Liver (tissue), 3 donors: ENCODE results near the gene PHKB.

Experiments used
- JUND ChIP-seq, 2 donors: IDR thresholded peaks; 2 replicates each; pipeline ENCODE4 v1.6.1; 2016; ENCODE audit warnings: antibody characterized with exemption in 2 of 2
- RAD21 ChIP-seq, 2 donors: IDR thresholded peaks; 2 replicates each; pipeline ENCODE4 v1.6.1; 2016; ENCODE audit warnings: antibody characterized with exemption in 2 of 2, mild to moderate bottlenecking in 2 of 2
- RXRA ChIP-seq, 2 donors: IDR thresholded peaks; 2 replicates each; pipeline ENCODE4 v1.6.1; 2017 to 2018; ENCODE audit warnings: antibody characterized with exemption in 2 of 2, mild to moderate bottlenecking in 1 of 2
- SP1 ChIP-seq: IDR thresholded peaks from 2 replicates; pipeline ENCODE4 v1.6.1; 2018; ENCODE audit warnings: antibody characterized with exemption, mild to moderate bottlenecking
- TAF1 ChIP-seq: conservative IDR thresholded peaks from 2 replicates; pipeline ENCODE4 v1.6.1; 2016; ENCODE audit warnings: antibody characterized with exemption, mild to moderate bottlenecking
- YY1 ChIP-seq: IDR thresholded peaks from 2 replicates; pipeline ENCODE4 v1.6.1; 2016; ENCODE audit warnings: antibody characterized with exemption, mild to moderate bottlenecking
- TF ChIP-seq, protein P1 (sequence below): IDR thresholded peaks from 2 replicates; pipeline ENCODE4 v1.6.1; 2016; ENCODE audit warnings: antibody characterized with exemption, mild to moderate bottlenecking
- TF ChIP-seq, protein P2 (sequence below): fragments of 150-350 bp; IDR thresholded peaks from 2 replicates; pipeline ENCODE4 v1.5.1; 2017; ENCODE audit warnings: improper control_type of control experiment, low read depth, low read length; ENCODE audit not compliant: missing input control
- TF ChIP-seq, protein P3 (sequence below): IDR thresholded peaks from 2 replicates; pipeline ENCODE4 v1.6.1; 2016; ENCODE audit warnings: antibody characterized with exemption
- TF ChIP-seq, protein P4 (sequence below): IDR thresholded peaks from 2 replicates; pipeline ENCODE4 v1.6.1; 2016; ENCODE audit warnings: antibody characterized with exemption
- TF ChIP-seq, protein P5 (sequence below): IDR thresholded peaks from 2 replicates; pipeline ENCODE4 v1.6.1; 2016; ENCODE audit warnings: antibody characterized with exemption
- donor health status: healthy.
- donor health status: healthy.

DNA sequence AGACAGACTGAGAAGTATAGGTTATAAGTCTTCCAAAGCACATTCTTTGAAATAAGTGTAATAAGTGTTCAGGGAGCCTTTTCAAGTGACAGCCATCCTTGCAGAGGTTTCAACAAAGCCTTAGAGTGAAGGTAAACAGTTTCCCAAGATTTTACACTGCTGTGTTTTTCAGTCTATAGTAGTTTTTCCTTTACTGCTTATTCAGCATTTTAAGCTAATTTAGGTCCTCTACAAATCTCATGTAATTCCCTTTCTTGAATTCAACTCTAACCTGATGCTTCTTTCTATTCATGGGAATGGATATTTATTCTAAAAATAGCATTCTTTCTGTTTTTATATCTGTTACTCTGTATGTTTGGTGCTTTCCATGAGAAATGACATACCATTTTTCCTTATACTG lies 211.3 kb downstream of the PHKB start:
- TF ChIP-seq, protein P1, sequence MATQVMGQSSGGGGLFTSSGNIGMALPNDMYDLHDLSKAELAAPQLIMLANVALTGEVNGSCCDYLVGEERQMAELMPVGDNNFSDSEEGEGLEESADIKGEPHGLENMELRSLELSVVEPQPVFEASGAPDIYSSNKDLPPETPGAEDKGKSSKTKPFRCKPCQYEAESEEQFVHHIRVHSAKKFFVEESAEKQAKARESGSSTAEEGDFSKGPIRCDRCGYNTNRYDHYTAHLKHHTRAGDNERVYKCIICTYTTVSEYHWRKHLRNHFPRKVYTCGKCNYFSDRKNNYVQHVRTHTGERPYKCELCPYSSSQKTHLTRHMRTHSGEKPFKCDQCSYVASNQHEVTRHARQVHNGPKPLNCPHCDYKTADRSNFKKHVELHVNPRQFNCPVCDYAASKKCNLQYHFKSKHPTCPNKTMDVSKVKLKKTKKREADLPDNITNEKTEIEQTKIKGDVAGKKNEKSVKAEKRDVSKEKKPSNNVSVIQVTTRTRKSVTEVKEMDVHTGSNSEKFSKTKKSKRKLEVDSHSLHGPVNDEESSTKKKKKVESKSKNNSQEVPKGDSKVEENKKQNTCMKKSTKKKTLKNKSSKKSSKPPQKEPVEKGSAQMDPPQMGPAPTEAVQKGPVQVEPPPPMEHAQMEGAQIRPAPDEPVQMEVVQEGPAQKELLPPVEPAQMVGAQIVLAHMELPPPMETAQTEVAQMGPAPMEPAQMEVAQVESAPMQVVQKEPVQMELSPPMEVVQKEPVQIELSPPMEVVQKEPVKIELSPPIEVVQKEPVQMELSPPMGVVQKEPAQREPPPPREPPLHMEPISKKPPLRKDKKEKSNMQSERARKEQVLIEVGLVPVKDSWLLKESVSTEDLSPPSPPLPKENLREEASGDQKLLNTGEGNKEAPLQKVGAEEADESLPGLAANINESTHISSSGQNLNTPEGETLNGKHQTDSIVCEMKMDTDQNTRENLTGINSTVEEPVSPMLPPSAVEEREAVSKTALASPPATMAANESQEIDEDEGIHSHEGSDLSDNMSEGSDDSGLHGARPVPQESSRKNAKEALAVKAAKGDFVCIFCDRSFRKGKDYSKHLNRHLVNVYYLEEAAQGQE, result no peak
- TF ChIP-seq RXRA (IDR thresholded peaks at IDR 0.05) (no peak), RAD21 (IDR thresholded peaks at IDR 0.05) (no peak), TAF1 (no peak), YY1 (no peak), SP1 (no peak), JUND (IDR thresholded peaks at IDR 0.05) (no peak)
- TF ChIP-seq, protein P2, sequence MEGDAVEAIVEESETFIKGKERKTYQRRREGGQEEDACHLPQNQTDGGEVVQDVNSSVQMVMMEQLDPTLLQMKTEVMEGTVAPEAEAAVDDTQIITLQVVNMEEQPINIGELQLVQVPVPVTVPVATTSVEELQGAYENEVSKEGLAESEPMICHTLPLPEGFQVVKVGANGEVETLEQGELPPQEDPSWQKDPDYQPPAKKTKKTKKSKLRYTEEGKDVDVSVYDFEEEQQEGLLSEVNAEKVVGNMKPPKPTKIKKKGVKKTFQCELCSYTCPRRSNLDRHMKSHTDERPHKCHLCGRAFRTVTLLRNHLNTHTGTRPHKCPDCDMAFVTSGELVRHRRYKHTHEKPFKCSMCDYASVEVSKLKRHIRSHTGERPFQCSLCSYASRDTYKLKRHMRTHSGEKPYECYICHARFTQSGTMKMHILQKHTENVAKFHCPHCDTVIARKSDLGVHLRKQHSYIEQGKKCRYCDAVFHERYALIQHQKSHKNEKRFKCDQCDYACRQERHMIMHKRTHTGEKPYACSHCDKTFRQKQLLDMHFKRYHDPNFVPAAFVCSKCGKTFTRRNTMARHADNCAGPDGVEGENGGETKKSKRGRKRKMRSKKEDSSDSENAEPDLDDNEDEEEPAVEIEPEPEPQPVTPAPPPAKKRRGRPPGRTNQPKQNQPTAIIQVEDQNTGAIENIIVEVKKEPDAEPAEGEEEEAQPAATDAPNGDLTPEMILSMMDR, result no peak
- TF ChIP-seq, protein P3, sequence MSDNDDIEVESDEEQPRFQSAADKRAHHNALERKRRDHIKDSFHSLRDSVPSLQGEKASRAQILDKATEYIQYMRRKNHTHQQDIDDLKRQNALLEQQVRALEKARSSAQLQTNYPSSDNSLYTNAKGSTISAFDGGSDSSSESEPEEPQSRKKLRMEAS, result no peak
- TF ChIP-seq, protein P4, sequence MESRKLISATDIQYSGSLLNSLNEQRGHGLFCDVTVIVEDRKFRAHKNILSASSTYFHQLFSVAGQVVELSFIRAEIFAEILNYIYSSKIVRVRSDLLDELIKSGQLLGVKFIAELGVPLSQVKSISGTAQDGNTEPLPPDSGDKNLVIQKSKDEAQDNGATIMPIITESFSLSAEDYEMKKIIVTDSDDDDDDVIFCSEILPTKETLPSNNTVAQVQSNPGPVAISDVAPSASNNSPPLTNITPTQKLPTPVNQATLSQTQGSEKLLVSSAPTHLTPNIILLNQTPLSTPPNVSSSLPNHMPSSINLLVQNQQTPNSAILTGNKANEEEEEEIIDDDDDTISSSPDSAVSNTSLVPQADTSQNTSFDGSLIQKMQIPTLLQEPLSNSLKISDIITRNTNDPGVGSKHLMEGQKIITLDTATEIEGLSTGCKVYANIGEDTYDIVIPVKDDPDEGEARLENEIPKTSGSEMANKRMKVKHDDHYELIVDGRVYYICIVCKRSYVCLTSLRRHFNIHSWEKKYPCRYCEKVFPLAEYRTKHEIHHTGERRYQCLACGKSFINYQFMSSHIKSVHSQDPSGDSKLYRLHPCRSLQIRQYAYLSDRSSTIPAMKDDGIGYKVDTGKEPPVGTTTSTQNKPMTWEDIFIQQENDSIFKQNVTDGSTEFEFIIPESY, result no peak
- TF ChIP-seq, protein P5, sequence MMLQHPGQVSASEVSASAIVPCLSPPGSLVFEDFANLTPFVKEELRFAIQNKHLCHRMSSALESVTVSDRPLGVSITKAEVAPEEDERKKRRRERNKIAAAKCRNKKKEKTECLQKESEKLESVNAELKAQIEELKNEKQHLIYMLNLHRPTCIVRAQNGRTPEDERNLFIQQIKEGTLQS, result no peak
